Measurements from ENCODE around the gene FUCA1.
A peak's percentile ranks its signal among the peaks of the same experiment; 100 is the strongest.
"Not testable (repeated sequence)": the region's sequence is repeated elsewhere in the genome, so short reads cannot be mapped to it uniquely, and the experiment has no call there.

FUCA1 gene

DNA sequence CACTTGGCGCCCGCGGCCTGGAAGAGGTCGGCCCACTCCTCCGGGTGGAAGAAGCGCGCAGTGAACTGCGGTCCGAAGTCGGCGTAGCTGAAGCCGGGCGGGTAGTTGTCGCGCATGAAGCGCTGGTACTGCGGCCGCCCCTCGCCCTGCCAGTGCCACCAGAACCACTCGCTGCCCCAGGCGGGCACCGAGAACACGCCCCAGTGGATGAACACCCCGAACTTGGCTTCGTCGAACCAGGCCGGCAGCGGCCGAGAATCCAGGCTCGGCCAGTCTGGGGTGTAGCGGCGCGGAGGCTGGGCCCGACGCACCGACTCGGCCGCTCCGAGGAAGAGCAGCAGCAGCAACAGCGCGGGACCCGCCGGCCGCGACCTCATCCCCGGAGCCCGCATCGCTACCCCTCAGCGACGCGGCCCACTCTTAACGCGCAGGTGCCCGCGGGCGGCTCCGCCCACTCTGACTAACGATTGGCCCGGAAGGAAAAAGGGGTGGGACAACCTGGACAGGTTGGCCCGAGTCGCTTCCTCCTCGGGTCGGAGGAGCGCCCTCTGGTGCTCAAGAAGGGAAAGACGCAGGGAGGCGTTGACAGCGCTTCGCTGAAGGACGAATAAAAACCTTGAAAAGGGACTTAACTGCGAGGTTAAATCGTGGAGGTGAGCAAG lies at the start of gene FUCA1:
TSS of gene FUCA1 (minus strand) at position 396 of the 662 bp plus-strand sequence. CDS start at position 392, 4 bp downstream.
- DNase-seq (ENCODE audit: low read depth) = peak; percentile 91

DNA sequence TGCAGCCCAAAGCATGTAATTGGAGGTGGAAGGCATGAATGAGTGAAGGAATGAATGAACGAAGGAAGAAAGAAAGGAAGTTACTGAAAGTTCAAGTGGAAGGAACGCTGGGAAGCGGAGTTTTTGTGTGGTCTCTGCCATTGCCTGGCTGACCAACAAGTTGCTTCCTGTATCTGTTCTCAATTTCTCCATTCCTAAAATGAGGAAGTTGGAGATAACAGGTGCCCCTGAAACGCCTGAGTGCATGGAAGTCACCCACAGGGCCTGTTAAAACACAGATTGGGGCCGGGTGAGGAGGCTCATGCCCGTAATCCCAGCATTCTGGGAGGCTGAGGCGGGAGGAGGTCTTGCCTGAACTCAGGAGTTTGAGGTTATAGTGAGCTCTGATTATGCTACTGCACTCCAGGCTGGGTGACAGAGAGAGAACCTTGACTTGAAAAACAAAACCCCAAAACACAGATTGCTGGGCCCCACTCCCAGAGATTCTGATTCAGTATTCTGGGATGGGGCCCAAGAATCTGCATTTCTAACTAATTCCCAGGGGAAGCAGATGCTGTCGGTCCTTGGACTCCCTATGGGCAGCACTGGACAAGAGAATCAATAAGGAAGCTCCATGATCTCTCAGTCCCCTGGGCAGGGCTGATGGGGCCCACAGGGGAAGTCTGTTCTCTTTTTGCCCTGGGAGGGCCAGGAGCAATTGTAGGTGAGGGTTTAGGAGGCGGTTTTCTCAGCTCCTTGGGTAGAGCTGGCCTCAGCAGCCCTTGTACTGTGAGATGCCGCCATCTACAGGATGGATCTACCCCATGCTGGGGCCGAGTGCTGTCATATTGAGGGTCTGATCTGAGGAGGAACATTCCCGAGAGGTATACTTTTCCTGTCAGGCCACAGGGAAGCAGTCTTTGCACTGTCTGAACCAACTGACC lies 48.4 kb upstream of the FUCA1 start:
- peak; percentile 67 for DNase-seq (ENCODE audit: low read depth)

DNA sequence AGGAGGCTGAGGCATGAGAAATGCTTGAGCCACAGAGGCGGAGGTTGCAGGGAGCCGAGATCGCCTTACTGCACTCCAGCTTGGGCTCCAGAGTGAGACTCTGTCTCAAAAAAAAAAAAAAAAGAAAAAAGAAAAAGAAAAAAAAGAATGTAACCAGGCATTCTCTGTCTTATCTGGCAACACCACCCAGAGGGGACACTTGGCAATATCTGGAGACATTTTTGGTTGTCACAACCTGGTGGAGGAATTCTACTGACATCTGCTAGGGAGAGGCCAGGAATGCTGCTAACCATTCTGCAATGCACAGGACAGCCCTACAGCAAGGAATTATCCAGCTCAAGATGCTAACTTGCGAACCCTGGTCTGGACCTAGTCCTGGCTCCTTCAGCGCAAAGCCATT lies 47.4 kb upstream of the FUCA1 start:
- no peak for DNase-seq (ENCODE audit: low read depth)

DNA sequence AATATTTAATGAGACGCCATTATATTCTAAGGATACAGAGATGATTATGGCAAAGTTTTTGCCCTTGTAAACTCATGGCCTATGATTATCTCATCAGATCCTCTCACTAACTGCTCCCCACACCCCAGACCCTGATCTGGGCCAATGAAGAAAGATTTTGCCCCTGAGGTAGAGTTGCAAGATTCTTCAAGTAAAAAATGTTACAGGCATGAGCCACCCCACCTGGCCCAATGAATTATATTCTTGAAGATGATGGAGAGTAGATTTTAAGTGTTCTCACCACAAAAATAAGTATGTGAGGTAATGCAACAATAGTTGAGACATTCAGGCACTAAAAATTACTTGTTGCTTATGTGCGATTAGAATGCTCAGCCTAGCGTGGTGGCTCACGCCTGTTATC lies 46.8 kb upstream of the FUCA1 start:
- no peak for DNase-seq (ENCODE audit: low read depth)

DNA sequence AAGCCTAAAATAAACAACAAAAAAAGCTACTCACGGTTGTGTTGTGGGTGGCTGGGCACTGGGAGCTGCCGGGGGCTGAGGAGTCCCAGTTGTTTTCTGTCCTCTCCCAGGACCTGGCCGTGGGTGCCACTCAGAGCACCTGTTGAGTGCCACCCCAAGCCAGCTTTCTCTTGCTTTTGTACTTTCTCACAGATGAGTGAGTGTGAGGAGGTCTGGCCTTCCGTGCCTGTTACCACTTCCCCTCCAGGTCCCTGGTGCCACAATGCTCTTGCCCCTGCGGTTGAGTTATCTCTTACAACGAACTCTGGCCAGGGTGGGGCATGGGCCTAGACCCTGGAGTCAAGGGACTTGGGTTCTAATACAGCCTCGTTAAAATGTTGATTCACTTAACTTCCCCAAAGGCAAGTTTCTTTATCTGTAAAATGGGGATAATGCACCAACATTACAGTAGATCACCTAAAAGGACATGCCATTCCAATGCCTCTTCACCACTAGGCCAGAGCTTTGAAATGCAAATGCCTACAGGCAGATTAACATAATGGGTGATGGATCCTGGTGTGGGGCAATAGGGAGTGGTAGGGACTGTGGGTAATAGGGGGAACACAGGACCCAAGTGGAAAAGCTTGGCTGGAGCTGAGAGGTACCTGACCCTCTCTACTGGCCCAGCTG lies 45.3 kb upstream of the FUCA1 start, which contains the start of gene CNR2:
TSS of gene CNR2 (minus strand) at position 151 of the 669 bp plus-strand sequence. CDS start 37,745 bp downstream, outside the sequence.
- peak; percentile 28 for DNase-seq (ENCODE audit: low read depth)

DNA sequence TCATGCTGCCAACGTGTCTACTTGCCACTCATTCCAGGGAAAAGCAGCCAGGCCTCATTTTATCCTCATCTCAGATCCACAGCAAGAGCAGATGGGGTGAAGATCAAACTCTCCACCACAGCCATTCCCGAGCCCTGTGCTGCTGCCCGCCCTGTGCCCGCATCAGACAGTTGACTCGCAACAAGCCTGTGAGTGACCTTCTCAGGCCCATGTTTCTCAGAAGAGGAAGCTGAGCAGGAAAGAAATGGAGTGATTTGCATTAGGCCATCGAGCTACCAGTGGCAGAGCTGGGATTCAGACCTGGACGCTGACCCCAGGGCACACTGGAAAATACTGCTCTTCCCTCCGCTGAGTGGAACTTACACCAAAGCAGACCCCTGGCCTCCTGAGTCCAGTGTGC lies 43.8 kb upstream of the FUCA1 start:
- DNase-seq (ENCODE audit: low read depth) = no peak

DNA sequence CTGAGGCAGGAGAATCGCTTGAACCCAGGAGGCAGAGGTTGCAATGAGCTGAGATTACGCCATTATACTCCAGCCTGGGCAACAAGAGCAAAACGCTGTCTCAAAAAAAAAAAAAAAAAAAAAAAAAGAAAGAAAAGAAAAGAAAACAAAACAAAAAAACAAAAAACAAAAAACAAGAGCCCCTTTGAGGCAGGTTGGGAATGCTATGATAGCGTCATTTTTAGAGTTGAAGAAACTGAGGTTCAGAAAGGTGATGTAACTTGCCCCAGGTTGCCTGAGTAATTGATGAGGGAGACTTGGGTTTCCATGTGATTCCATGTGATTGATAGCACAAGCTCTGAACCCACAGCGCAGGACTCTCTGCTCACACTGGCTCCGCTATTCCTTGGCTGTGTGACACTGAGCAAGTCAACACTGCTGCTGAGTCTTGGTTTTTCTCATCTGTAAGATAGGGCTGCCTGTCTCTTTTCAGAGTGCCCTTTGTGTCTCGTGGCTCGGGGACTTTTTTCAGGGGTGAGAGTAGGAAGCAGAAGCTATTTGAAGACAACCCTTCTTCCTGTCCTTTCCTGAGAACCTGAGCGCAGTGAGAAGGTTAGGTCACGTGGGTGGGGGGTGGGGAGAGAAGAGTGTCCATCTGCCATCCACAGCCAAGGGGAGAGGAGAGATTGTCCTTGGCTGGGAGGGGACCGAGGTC lies 42.6 kb upstream of the FUCA1 start:
- no peak for DNase-seq (ENCODE audit: low read depth)

DNA sequence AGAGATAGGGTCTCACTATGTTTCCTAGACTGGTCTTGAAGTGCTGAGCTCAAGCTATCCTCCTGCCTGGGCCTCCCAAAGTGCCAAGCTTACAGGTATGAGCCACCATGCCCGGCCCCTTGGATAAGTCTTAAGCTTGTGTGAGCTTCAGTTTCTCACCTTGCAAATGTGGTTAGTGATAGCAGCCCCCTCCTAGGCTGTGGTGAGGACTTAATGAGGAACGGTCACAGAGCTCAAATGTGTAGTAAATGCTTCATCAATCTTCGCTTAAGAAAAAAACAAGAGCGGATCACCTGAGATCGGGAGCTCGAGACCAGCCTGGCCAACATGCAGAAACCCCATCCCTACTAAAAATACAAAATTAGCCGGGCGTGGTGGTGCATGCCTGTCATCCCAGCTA lies 42.1 kb upstream of the FUCA1 start:
- no peak for DNase-seq (ENCODE audit: low read depth)

DNA sequence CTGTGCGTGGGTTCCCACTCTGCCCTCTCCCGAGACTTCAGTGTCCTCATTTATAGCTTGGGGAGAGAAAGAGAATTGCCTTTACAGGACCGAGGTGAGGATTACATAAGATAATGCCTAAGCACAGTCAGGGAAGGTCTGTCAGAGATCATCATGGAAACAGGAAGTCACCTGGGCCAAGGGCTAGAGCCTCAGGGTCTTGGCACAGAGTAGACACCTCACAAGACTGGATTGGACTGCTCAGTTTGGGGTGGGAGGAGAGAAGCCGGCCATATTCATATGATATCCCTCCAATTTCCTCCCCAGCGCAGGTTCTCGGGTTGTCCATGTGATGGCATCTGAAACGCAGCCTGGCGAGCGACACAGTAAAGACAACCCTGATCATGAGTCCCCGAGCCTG lies 41.3 kb upstream of the FUCA1 start:
- DNase-seq (ENCODE audit: low read depth) = no peak

DNA sequence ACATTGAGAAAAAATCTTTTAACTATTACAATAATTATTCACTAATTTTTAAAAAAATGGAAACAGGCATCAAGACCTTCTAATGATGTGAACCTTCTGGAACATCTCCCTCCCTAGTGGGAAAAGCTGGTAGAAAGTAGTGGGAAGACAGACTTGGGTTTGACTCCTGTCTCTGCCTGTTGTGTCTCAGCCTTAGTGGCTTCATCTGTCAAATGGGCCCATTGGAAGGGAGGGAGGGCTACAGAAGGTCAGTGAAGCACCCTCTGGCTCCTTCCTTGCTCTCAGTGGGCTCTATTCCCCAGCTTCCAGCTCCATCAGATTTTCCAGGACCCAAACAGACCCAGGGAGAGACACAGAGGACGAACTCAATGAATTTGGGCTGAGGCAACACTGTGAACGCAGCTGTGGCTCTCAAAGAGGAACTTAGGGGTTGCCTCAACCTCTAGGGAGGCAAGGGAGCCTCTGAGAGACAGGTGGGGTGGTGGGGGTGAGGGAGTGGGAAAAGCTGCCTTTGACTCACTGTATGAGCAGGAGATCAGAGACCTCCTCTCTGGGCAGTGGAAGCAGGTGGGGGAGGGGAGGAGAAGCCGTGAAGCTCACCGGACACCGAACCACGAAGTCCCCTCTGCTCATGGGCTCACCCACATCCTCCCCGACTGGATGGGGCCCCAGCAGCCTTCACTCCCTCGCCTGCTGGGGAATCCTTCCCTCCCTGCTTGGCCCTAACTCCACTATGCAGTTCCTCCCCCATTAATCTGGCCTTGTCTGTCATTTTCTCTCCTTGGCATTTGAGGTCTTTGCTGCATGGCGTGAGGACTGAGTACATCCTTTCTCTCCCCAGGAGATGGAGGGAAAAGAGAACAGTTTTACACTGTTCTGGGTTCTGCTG lies 40.6 kb upstream of the FUCA1 start:
- DNase-seq (ENCODE audit: low read depth) = no peak

DNA sequence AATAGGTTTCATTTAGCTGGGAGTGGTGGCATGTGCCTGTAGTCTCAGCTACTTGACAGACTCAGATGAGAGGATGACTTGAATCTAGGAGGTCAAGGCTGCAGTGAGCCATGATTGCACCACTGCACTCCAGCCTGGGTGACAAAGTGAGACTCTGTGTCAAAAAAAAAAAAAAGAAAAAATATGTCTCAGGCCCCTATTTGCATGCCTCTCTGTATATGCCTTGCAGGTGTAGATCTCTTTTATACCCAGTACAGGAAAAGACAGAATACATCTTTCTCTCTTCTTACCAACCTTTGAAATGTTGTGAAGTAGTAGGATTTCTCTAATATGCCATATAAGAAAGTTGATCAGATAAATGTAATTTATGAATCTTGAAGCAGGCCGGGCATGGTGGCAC lies 38.6 kb upstream of the FUCA1 start:
- DNase-seq (ENCODE audit: low read depth) = no peak

DNA sequence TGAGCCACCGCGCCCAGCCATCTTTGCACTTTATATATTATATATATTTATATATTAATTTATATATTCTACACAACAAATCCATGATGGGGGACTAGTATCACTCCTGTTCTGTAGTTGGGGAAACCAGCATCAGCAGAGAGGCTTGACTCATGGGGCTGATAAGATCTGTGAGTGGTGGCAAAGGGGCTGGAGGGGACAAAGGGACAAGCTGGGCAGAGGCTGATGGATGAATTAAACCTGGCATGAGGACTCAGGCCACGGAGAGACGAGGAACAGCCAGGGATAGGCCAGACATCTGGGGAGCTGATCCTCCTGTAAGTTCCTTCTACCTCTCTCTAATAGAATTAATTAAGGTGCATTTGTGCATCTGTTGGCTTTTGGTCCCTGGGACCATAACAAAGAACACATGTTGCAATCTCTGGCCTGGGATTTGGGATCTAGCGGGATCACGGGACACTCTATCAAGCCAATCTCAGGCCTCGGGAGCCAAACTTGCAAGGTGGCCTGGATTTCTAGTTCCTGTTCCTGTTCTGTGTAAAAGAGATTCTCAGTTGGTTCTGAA lies 37.5 kb upstream of the FUCA1 start:
- no peak for DNase-seq (ENCODE audit: low read depth)

DNA sequence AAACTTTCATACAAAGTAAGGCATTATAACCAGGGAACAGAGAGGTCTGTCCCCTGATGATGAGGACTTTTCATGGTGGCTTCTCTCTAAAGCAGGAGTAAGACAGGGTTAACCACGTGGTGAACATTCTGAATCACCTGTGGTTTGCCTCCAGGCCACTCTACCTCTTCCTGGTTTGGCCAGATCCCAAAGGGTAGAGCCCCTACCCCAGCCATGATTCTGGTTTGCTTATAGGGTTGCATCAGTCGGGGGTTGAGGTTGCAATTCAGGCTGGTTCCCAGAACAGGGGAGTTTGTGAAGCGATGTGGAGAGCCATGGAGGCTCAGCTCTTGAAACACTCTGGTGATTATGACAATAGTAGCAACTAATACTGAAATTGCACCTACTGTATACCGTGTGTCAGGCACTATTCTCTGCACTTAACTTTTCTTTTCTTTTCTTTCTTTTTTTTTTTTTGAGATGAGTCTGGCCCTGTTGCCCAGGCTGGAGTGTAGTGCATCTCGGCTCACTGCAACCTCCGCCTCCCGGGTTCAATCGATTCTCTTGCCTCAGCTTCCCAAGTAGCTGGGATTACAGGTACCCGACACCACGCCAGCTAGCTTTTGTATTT lies 36.8 kb upstream of the FUCA1 start:
- no peak for DNase-seq (ENCODE audit: low read depth)

DNA sequence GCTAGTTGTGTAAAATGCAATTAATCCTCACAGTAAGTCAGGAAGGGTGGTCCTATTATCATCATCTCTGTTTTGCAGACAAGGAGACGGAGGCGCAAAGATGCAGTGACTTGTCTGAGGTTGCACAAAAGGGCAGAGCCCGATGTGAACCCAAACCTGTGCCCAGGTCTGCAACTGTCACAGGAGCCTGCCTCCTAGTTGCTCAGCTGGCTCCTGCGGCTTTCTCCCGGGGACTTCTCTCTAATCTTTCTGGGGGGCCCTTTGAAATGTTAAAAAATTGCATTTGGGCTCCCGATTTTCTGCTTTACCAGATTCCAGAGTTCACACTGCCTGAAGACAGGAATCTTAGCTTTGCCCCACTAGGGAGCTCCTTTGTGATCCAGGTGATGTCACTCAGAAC lies 35.7 kb upstream of the FUCA1 start:
- DNase-seq (ENCODE audit: low read depth) = no peak

DNA sequence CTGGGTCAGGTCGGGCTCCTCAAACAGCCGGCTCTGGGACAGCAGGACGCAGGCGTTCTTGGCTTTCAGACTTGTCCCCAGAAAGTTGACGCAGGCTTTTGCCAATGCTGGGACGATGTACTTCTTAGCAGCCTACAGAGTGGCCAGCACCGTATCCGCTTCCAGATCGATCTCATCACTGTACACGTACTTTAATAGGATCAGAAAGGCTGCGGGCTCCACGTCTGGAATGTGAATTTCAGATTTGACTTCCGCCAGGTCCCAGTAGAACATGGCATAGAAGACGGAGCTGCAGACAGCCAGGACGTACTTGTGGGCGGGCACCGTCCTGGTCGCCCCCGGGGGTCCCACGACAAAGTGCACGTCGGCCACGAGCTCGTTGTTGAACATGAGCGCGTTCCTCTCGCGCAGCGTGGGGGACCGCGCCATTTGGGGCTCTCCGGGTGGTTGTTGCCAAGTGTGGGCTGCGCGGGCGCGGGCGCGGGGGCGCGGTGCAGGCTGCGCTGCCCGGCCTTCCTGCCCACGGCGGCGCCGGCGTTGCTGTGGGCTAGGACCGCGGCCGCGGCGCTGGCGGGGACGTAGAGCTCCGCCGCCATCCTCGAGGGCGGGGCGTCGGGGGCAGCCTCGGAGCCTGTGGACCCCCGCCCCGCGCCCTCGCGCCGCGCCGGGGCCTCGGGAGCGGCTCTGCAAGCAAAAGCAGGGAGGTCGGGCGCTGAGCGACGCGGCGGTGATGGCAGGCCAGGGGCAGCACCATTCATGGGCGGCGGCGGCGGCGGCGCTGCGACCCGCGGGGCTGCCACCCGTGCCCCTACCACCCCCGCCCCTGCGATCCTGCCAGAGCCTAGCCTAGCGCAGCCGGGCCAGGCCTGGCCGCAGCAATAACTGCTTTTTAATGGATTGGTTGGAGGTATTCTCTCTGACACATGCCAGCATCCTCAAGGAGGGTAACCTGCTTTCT lies 34.5 kb upstream of the FUCA1 start:
- no peak for DNase-seq (ENCODE audit: low read depth)

DNA sequence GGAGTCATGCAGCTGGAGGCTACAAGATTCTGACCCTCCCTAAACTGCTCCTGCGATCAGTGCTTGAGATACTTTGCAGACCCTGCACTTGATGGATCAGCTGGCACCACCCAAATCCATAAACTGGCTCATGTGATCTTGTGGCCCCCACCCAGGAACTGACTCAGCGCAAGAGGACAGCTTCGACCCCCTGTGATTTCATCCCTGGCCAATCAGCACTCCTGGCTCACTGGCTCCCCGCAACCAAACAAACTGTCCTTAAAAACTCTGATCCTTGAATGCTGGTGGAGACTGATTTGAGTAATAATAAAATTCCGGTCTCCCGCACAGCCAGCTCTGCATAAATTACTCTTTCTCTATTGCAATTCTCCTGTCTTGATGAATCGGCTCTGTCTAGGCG lies 31.9 kb upstream of the FUCA1 start:
- not testable (repeated sequence) for DNase-seq (ENCODE audit: low read depth)

DNA sequence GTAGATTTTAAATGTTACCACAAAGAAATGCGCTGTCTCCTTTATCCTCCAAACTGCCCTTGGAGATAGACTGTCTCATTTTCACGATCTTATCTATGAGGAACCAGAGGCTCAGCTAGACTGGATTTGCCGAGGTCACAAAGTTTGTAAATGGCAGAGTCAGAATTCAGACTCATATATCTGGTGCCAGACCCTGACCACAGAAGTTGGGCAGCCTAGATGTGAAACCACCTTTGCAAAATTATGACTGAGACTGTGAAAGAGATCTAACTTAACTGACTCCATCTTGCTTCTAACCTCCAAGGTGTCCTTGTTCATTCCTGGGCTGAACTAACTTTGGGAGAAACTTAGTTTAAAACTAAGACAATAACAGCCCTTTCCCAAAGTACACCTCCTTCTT lies 31.0 kb upstream of the FUCA1 start:
- DNase-seq (ENCODE audit: low read depth) = no peak

DNA sequence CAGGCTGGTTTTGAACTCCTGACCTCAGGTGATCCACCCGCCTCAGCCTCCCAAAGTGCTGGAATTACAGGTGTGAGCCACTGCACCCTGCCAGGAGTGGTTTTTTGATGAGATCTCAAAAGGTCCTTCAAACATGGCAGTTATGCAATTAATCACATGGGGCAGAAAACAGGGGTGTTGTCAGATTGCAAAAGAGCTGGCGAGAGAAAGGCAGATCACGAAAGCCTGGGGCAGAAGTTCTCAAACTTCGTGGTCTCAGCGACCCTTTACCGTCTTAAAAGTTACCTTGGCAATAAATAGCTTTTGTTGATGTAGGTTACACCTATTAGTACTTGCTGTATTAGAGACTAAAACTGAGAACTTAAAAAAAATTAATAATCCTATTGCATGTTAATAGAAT lies 29.0 kb upstream of the FUCA1 start:
- no peak for DNase-seq (ENCODE audit: low read depth)

DNA sequence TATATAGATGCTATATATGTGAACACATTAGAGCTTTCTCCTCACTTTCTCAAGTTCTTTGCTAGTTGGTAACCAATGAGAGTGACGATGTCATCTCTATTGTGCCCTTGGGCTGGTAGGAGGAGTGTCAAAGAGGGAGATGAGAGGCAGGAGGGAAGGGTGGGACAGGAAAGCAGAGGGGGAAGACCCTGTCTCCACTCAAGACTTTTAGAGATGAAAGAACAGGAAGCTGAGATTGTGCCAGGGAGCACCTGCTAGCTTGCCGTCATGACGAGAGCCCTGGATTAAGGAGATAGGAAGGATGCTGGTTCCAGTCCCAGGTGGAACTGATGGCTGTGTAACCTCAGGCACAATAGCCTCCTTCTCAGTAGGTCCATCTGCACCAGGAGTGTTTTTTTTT lies 28.4 kb upstream of the FUCA1 start:
- no peak for DNase-seq (ENCODE audit: low read depth)
